BLaER1 (cell line): Measurements from ENCODE around the gene CACNA1D.
A peak's percentile ranks its signal among the peaks of the same experiment; 100 is the strongest.

Experiments used
- H3K27ac ChIP-seq: shearing (Covaris generic); formaldehyde crosslinking; 2 replicates; pipeline ENCODE4 v1.8.1; 2022
- H3K27me3 ChIP-seq: shearing (Covaris generic); formaldehyde crosslinking; 2 replicates; pipeline ENCODE4 v1.8.1; 2022
- H3K36me3 ChIP-seq: shearing (Covaris generic); formaldehyde crosslinking; 2 replicates; pipeline ENCODE4 v1.8.1; 2022
- H3K4me1 ChIP-seq: shearing (Covaris generic); formaldehyde crosslinking; 2 replicates; pipeline ENCODE4 v1.8.1; 2022
- H3K4me2 ChIP-seq: shearing (Covaris generic); formaldehyde crosslinking; 2 replicates; pipeline ENCODE4 v1.8.1; 2022
- H3K4me3 ChIP-seq: shearing (Covaris generic); formaldehyde crosslinking; 2 replicates; pipeline ENCODE4 v1.8.1; 2022
- H3K9ac ChIP-seq: shearing (Covaris generic); formaldehyde crosslinking; 2 replicates; pipeline ENCODE4 v1.8.1; 2022
- H3K9me3 ChIP-seq: shearing (Covaris generic); formaldehyde crosslinking; 2 replicates; pipeline ENCODE4 v1.8.1; 2022
- H4K20me1 ChIP-seq: shearing (Covaris generic); formaldehyde crosslinking; 2 replicates; pipeline ENCODE4 v1.8.1; 2022
- Cebpa-rat ChIP-seq: shearing (Covaris generic); IDR thresholded peaks from 2 replicates; pipeline ENCODE4 v1.8.1; 2022

The CACNA1D gene

GRCh38 chr3:53715815-53716483 is 221.5 kb downstream of the CACNA1D start:
- TF ChIP-seq Cebpa-rat: no peak
- no peaks in the 10 kb centered on the region for H3K9me3 ChIP-seq
- H3K36me3 ChIP-seq: no peaks in the 10 kb centered on the region
- no peak overlapping the region for H3K4me3 ChIP-seq
- no peaks in the 10 kb centered on the region for H3K27me3 ChIP-seq
- H3K4me1 ChIP-seq: peaks cover 7% of the 10 kb centered on the region; the same call in 1 of the 2 replicates
- H4K20me1 ChIP-seq: no peaks in the 10 kb centered on the region
- no peak overlapping the region for H3K9ac ChIP-seq
- H3K27ac ChIP-seq: no peak overlapping the region
- H3K4me2 ChIP-seq: no peak overlapping the region

GRCh38 chr3:53716998-53717397 is 222.6 kb downstream of the CACNA1D start:
- Histone ChIP-seq H3K4me3 (no peak overlapping the region), H4K20me1 (no peaks in the 10 kb centered on the region), H3K4me2 (peak overlapping the region; percentile 14), H3K36me3 (no peaks in the 10 kb centered on the region), H3K27ac (no peak overlapping the region), H3K9me3 (no peaks in the 10 kb centered on the region), H3K9ac (no peak overlapping the region), H3K27me3 (no peaks in the 10 kb centered on the region), H3K4me1 (peaks cover 7% of the 10 kb centered on the region; the same call in 1 of the 2 replicates)
- no peak for TF ChIP-seq Cebpa-rat

GRCh38 chr3:53718462-53718861 is 224.1 kb downstream of the CACNA1D start:
- no peak overlapping the region for H3K4me3 ChIP-seq
- no peaks in the 10 kb centered on the region for H3K36me3 ChIP-seq
- H3K4me2 ChIP-seq: no peak overlapping the region
- no peaks in the 10 kb centered on the region for H4K20me1 ChIP-seq
- H3K27ac ChIP-seq: no peak overlapping the region
- no peaks in the 10 kb centered on the region for H3K9me3 ChIP-seq
- H3K27me3 ChIP-seq: no peaks in the 10 kb centered on the region
- H3K4me1 ChIP-seq: peaks cover 7% of the 10 kb centered on the region; the same call in 1 of the 2 replicates
- TF ChIP-seq Cebpa-rat: no peak
- no peak overlapping the region for H3K9ac ChIP-seq

DNA sequence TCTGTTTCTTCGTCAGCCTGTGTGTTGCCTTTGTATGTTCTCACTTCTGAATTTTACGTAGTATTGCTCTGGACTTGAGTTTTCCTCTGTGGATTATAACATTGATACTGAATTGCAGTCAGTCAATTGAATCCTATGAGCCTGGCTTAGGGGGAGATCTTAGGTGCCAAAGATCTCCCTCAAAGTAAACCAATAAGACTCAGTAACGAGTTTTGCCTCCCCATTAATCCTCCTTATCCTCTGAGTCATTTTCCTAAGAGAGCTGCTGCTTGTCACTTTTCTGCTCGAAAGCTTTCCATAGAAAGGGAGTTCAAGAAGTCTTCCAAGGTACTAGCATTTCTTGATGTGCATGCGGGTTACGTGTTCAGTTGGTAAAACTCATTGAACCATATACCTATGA is 225.4 kb downstream of the CACNA1D start:
- H4K20me1 ChIP-seq: no peaks in the 10 kb centered on the region
- no peak overlapping the region for H3K4me2 ChIP-seq
- H3K27me3 ChIP-seq: no peaks in the 10 kb centered on the region

GRCh38 chr3:53721187-53722119 is 227.0 kb downstream of the CACNA1D start:
- no peak for TF ChIP-seq Cebpa-rat
- no peak overlapping the region for H3K9ac ChIP-seq
- H3K27ac ChIP-seq: no peak overlapping the region
- no peaks in the 10 kb centered on the region for H4K20me1 ChIP-seq
- H3K36me3 ChIP-seq: no peaks in the 10 kb centered on the region
- H3K4me2 ChIP-seq: no peak overlapping the region
- H3K4me1 ChIP-seq: peaks cover 7% of the 10 kb centered on the region; the same call in 1 of the 2 replicates
- H3K27me3 ChIP-seq: no peaks in the 10 kb centered on the region
- no peak overlapping the region for H3K4me3 ChIP-seq
- no peaks in the 10 kb centered on the region for H3K9me3 ChIP-seq

More for the DNA sequence above, 225.4 kb downstream of the CACNA1D start:
- Histone ChIP-seq H3K4me3 (no peak overlapping the region), H3K9me3 (no peaks in the 10 kb centered on the region), H3K27ac (no peak overlapping the region), H3K9ac (no peak overlapping the region), H3K4me1 (peaks cover 7% of the 10 kb centered on the region; the same call in 1 of the 2 replicates), H3K36me3 (no peaks in the 10 kb centered on the region)
- TF ChIP-seq Cebpa-rat: no peak

DNA sequence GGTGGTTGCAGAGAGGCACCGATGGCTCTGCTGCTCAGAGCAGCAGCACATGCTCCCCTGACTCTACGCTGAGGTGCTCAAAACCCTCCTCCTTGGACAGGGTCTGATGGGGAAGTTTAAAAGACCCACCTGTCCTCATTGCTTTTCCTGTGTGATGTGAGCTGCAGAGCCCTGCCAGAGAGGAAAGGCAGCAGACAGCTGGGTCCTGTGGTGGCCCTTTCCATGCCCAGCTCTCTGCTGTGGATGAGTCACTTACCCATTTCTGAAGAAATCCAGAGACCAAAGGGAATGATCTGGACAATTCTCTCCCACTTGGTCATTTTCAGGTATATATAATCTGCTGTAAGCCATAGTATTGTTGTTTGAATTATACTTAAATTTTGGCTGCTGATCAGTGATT is 230.2 kb downstream of the CACNA1D start:
- no peak overlapping the region for H3K4me3 ChIP-seq
- no peak for TF ChIP-seq Cebpa-rat
- no peak overlapping the region for H3K9ac ChIP-seq
- H3K36me3 ChIP-seq: no peaks in the 10 kb centered on the region
- H3K27ac ChIP-seq: no peak overlapping the region
- H3K4me2 ChIP-seq: no peak overlapping the region
- H3K4me1 ChIP-seq: peaks cover 5% of the 10 kb centered on the region; the same call in 1 of the 2 replicates
- H3K27me3 ChIP-seq: no peaks in the 10 kb centered on the region
- H4K20me1 ChIP-seq: no peaks in the 10 kb centered on the region
- H3K9me3 ChIP-seq: no peaks in the 10 kb centered on the region

DNA sequence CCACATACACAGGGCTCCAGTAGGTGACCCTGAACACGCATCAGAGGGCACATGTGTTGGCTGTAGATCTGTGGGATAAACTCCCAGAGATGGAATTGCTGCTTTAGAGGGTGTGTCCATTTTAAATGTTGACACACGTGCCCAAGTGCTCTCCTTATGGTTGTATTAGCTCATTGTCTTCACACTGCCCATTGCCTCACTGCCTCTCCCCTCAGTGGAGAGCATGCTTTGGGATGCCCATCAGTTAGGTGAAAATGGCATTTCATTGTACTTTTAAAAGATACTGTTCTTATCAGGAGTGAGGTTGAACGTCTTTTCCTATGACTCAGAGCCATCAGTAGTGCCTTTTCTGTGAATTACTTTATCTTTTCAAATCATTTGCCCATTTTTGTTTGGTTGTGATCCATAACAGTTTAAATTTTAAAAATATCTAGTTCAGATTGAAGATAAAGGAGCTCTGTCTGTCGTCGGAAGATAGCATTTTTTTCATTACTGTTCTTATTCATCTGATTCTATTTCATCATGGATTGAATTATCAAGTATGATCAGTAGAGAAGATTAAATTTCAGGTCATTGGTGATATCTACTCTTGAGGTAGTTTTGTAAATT is 231.1 kb downstream of the CACNA1D start:
- H3K4me2 ChIP-seq: no peak overlapping the region
- peaks cover 14% of the 10 kb centered on the region for H3K4me1 ChIP-seq
- no peaks in the 10 kb centered on the region for H3K36me3 ChIP-seq
- no peak overlapping the region for H3K27ac ChIP-seq
- H4K20me1 ChIP-seq: no peaks in the 10 kb centered on the region
- H3K9ac ChIP-seq: no peak overlapping the region
- TF ChIP-seq Cebpa-rat: no peak
- no peaks in the 10 kb centered on the region for H3K27me3 ChIP-seq
- H3K4me3 ChIP-seq: no peak overlapping the region
- no peaks in the 10 kb centered on the region for H3K9me3 ChIP-seq

DNA sequence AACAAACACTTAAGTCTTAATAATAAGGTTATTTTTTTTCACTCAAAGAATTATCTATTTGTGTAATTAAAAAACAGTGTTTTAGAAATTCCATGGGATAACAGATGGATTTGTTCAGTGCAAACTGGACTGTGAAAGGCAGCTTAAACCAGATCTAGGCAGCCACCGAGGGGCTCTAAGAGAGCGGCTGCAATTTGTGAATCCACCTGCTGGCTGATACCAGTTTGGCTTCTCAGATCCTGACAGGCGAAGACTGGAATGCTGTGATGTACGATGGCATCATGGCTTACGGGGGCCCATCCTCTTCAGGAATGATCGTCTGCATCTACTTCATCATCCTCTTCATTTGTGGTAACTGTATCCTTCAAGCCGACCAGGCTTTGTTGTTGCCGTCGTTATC is 232.2 kb downstream of the CACNA1D start:
- no peak overlapping the region for H3K4me3 ChIP-seq
- no peaks in the 10 kb centered on the region for H3K36me3 ChIP-seq
- H3K9me3 ChIP-seq: no peaks in the 10 kb centered on the region
- TF ChIP-seq Cebpa-rat: no peak
- H4K20me1 ChIP-seq: no peaks in the 10 kb centered on the region
- H3K27me3 ChIP-seq: no peaks in the 10 kb centered on the region
- H3K9ac ChIP-seq: no peak overlapping the region
- peaks cover 20% of the 10 kb centered on the region for H3K4me1 ChIP-seq
- no peak overlapping the region for H3K27ac ChIP-seq
- H3K4me2 ChIP-seq: no peak overlapping the region

DNA sequence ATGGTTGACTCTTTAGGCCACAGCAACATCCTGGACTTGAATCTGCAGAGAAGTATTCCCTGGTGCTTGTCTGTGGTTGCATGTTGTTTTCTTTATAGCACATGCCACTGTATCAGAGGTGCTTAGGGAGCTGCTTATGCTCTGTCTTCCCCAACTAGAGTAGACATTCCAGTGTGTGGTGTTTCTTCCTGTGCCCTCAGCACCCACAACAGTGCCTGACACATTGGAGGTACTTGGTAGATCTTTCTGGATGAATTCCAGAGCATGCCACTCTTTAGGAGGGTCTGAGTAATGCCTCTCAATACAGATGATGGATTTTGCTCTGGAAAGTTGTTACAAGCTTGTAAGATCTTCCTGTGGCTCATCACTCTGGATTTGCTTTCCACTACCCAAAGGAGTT is 234.2 kb downstream of the CACNA1D start:
- Histone ChIP-seq H3K4me2 (no peak overlapping the region), H3K36me3 (no peaks in the 10 kb centered on the region), H4K20me1 (no peaks in the 10 kb centered on the region), H3K4me1 (peaks cover 20% of the 10 kb centered on the region), H3K9ac (no peak overlapping the region), H3K27me3 (no peaks in the 10 kb centered on the region), H3K27ac (no peak overlapping the region), H3K4me3 (no peak overlapping the region), H3K9me3 (no peaks in the 10 kb centered on the region)
- TF ChIP-seq Cebpa-rat: no peak

- H3K4me2 ChIP-seq: no peak overlapping the region
- TF ChIP-seq Cebpa-rat: no peak
- H3K9ac ChIP-seq: no peak overlapping the region
- no peaks in the 10 kb centered on the region for H3K9me3 ChIP-seq
- no peaks in the 10 kb centered on the region for H3K27me3 ChIP-seq
- H4K20me1 ChIP-seq: no peaks in the 10 kb centered on the region
- H3K27ac ChIP-seq: no peak overlapping the region
- H3K4me1 ChIP-seq: peaks cover 20% of the 10 kb centered on the region
- no peaks in the 10 kb centered on the region for H3K36me3 ChIP-seq
- no peak overlapping the region for H3K4me3 ChIP-seq
Measured at GRCh38 chr3:53729159-53729558, 234.7 kb downstream of the CACNA1D start.
